ENCODE measurements around the gene BRD9.

GRCh38 chr5:871596-872298, 20.9 kb downstream of the BRD9 start:
- no peak for TF ChIP-seq POLR2A (IDR thresholded peaks at IDR 0.05; ENCODE audit: low read depth, low read length)
- TF ChIP-seq, protein P1, sequence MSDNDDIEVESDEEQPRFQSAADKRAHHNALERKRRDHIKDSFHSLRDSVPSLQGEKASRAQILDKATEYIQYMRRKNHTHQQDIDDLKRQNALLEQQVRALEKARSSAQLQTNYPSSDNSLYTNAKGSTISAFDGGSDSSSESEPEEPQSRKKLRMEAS (IDR thresholded peaks at IDR 0.05; ENCODE audit: insufficient read depth, insufficient read length) = no peak
- no peak for TF ChIP-seq POLR2AphosphoS5 (IDR thresholded peaks at IDR 0.05; ENCODE audit: insufficient read depth, low read depth, low read length)
- no peak for TF ChIP-seq JUN (IDR thresholded peaks at IDR 0.05; ENCODE audit: borderline replicate concordance, insufficient read depth, insufficient read length, low read depth)

Measured in endothelial cell of umbilical vein (primary cell).